Common myeloid progenitor, CD34-positive (primary cell): Measurements from ENCODE around the gene EDEM2.

Experiments used
- CTCF ChIA-PET: fragments of 350-600 bp; sonication (Branson Sonifier 250); formaldehyde crosslinking; loops from one replicate; lab custom pipeline; 2021; ENCODE audit warnings: antibody characterized with exemption; lab: Charles Lee
- POLR2A ChIA-PET: fragments of 350-600 bp; sonication (Branson Sonifier 250); formaldehyde crosslinking; loops from one replicate; lab custom pipeline; 2021; ENCODE audit warnings: antibody characterized with exemption; lab: Charles Lee
- DNase-seq, 3 donors: peaks; one replicate each; pipeline versions ENCODE4 v3.0.0 to v3.0.0-alpha.2; 2013
- H3K27ac ChIP-seq, 2 experiments: 1 replicate in 1 of 2; 2 replicates in 1 of 2; pipeline ENCODE4 v1.7.0; 2013; ENCODE audit warnings: inconsistent platforms in 2 of 2, low read length in 2 of 2, mild to moderate bottlenecking in 2 of 2, low read depth in 1 of 2, moderate library complexity in 1 of 2; ENCODE audit not compliant: severe bottlenecking in 2 of 2, insufficient read depth in 1 of 2, poor library complexity in 1 of 2
- H3K27me3 ChIP-seq, 5 experiments: replicated peaks in 2 of 5; 1 replicate in 3 of 5; 2 replicates in 2 of 5; pipeline versions ENCODE4 v1.6.1 to v1.7.0; 2013; ENCODE audit warnings: low read length in 4 of 5, mild to moderate bottlenecking in 2 of 5, moderate library complexity in 2 of 5, inconsistent platforms in 1 of 5; ENCODE audit not compliant: insufficient read depth in 5 of 5, control insufficient read depth in 4 of 5
- H3K36me3 ChIP-seq, 4 experiments: 1 replicate in 2 of 4; 2 replicates in 2 of 4; pipeline versions ENCODE4 v1.6.1 to v1.7.0; 2013; ENCODE audit warnings: low read length in 3 of 4, control low read depth in 1 of 4, mild to moderate bottlenecking in 1 of 4; ENCODE audit not compliant: control insufficient read depth in 4 of 4, insufficient read depth in 4 of 4
- H3K4me1 ChIP-seq, 4 experiments: 1 replicate in 3 of 4; 2 replicates in 1 of 4; pipeline versions ENCODE4 v1.6.1 to v1.7.1; 2013; ENCODE audit warnings: low read length in 3 of 4, mild to moderate bottlenecking in 3 of 4, control low read depth in 1 of 4, inconsistent platforms in 1 of 4, moderate library complexity in 1 of 4; ENCODE audit not compliant: control insufficient read depth in 4 of 4, insufficient read depth in 4 of 4; ENCODE audit errors: control extremely low read depth in 1 of 4
- H3K4me3 ChIP-seq, 7 experiments: 1 replicate in 4 of 7; 2 replicates in 3 of 7; pipeline versions ENCODE4 v1.5.1 to v1.7.0; 2013; ENCODE audit warnings: mild to moderate bottlenecking in 7 of 7, low read length in 6 of 7, moderate library complexity in 6 of 7, inconsistent platforms in 2 of 7, low read depth in 2 of 7, control low read depth in 1 of 7; ENCODE audit not compliant: insufficient read depth in 4 of 7, control insufficient read depth in 1 of 7; ENCODE audit errors: extremely low read depth in 1 of 7
- H3K9me3 ChIP-seq, 5 experiments: 1 replicate in 4 of 5; 2 replicates in 1 of 5; pipeline versions ENCODE4 v1.6.1 to v1.7.1; 2013; ENCODE audit warnings: low read length in 4 of 5, mild to moderate bottlenecking in 2 of 5, inconsistent platforms in 1 of 5, low read depth in 1 of 5, moderate library complexity in 1 of 5; ENCODE audit not compliant: control insufficient read depth in 4 of 5, insufficient read depth in 2 of 5; ENCODE audit errors: control extremely low read depth in 1 of 5
- WGBS: methylation state at CpG from one replicate; pipeline ENCODE4 v1.1.5; 2013; ENCODE audit not compliant: insufficient coverage; 5-methylcytosine and 5-hydroxymethylcytosine counted together

EDEM2 gene

GRCh38 chr20:35133735-35134134 lies 13.4 kb downstream of the EDEM2 start:
- Histone ChIP-seq H3K36me3 (peaks cover 32 to 80% (median 50%) of the 10 kb centered on the region in 4 experiments), H3K4me1 (no peaks in the 10 kb centered on the region), H3K27ac (no peak overlapping the region), H3K9me3 (no peaks in the 10 kb centered on the region), H3K27me3 (no peaks in the 10 kb centered on the region), H3K4me3 (no peak overlapping the region)
- no peak for DNase-seq
- WGBS: 89% methylated on average over 5 of the region's 5 CpGs
- POLR2A ChIA-PET: no interaction called here
- CTCF ChIA-PET: interaction anchor here (0.7 to 1.6 kb wide), 4 partner anchors 12 to 75 kb away, joined by 3 to 5 read pairs (median 3); no protein-coding TSS in a partner anchor

- WGBS: 100% methylated on average over 3 of the region's 5 CpGs
- CTCF ChIA-PET: interaction anchor here (0.8 to 1.6 kb wide), 3 partner anchors 32 to 76 kb away, joined by 3 read pairs; no protein-coding TSS in a partner anchor
Observed at GRCh38 chr20:35133031-35133430, 14.1 kb downstream of the EDEM2 start.

GRCh38 chr20:35131934-35132333 lies 15.2 kb downstream of the EDEM2 start:
- Histone ChIP-seq H3K9me3 (no peaks in the 10 kb centered on the region), H3K27ac (no peak overlapping the region), H3K4me1 (no peaks in the 10 kb centered on the region), H3K36me3 (peaks cover 30 to 71% (median 46%) of the 10 kb centered on the region in 4 experiments), H3K4me3 (no peak overlapping the region), H3K27me3 (no peaks in the 10 kb centered on the region)
- DNase-seq: no peak
- CTCF ChIA-PET: no interaction called here
- POLR2A ChIA-PET: no interaction called here
- WGBS: 100% methylated on average over 1 of the region's 4 CpGs

More at GRCh38 chr20:35133031-35133430, 14.1 kb downstream of the EDEM2 start:
- DNase-seq: no peak
- no peaks in the 10 kb centered on the region for H3K27me3 ChIP-seq
- H3K36me3 ChIP-seq: peaks cover 32 to 74% (median 49%) of the 10 kb centered on the region in 4 experiments
- H3K4me1 ChIP-seq: no peaks in the 10 kb centered on the region
- POLR2A ChIA-PET: interaction anchor here (0.5 kb wide), 1 partner anchor 12 kb away, joined by 3 read pairs; no protein-coding TSS in a partner anchor
- no peak overlapping the region for H3K27ac ChIP-seq
- H3K9me3 ChIP-seq: no peaks in the 10 kb centered on the region
- H3K4me3 ChIP-seq: no peak overlapping the region

- WGBS: no CpG with 5 or more reads among the region's 2 CpGs
- H3K4me3 ChIP-seq: no peak overlapping the region
- no peaks in the 10 kb centered on the region for H3K9me3 ChIP-seq
- POLR2A ChIA-PET: no interaction called here
- no peak overlapping the region for H3K27ac ChIP-seq
- peaks cover 32 to 68% (median 43%) of the 10 kb centered on the region in 4 experiments for H3K36me3 ChIP-seq
- no peaks in the 10 kb centered on the region for H3K4me1 ChIP-seq
- DNase-seq: no peak
- CTCF ChIA-PET: interaction anchor here (1.2 kb wide), 1 partner anchor 15 kb away, joined by 3 read pairs; no protein-coding TSS in a partner anchor
- no peaks in the 10 kb centered on the region for H3K27me3 ChIP-seq
Observed at GRCh38 chr20:35129647-35130069, 17.5 kb downstream of the EDEM2 start.

GRCh38 chr20:35125753-35126152 lies 21.4 kb downstream of the EDEM2 start:
- H3K27me3 ChIP-seq: no peaks in the 10 kb centered on the region
- no peak overlapping the region for H3K4me3 ChIP-seq
- H3K36me3 ChIP-seq: peaks cover 25 to 70% (median 47%) of the 10 kb centered on the region in 4 experiments
- no peak for DNase-seq
- no peaks in the 10 kb centered on the region for H3K9me3 ChIP-seq
- no peak overlapping the region for H3K27ac ChIP-seq
- CTCF ChIA-PET: interaction anchor here (0.7 kb wide), 1 partner anchor 297 kb away, joined by 4 read pairs; no protein-coding TSS in a partner anchor
- POLR2A ChIA-PET: no interaction called here
- 88% methylated on average over 4 of the region's 5 CpGs for WGBS
- peaks cover 0 to 3% (median 0%) of the 10 kb centered on the region in 4 experiments for H3K4me1 ChIP-seq

GRCh38 chr20:35122756-35123405 lies 24.3 kb downstream of the EDEM2 start:
- 82% methylated on average over 5 of the region's 5 CpGs for WGBS
- POLR2A ChIA-PET: no interaction called here
- DNase-seq: no peak
- peaks cover 0 to 3% (median 0%) of the 10 kb centered on the region in 4 experiments for H3K4me1 ChIP-seq
- H3K4me3 ChIP-seq: no peak overlapping the region
- H3K27ac ChIP-seq: no peak overlapping the region
- no peaks in the 10 kb centered on the region for H3K9me3 ChIP-seq
- CTCF ChIA-PET: interaction anchor here (0.6 to 1.4 kb wide), 4 partner anchors 15 to 68 kb away, joined by 3 to 4 read pairs (median 4); no protein-coding TSS in a partner anchor
- no peaks in the 10 kb centered on the region for H3K27me3 ChIP-seq
- H3K36me3 ChIP-seq: peaks cover 30 to 82% (median 58%) of the 10 kb centered on the region in 4 experiments

GRCh38 chr20:35121186-35121585 lies 25.9 kb downstream of the EDEM2 start:
- POLR2A ChIA-PET: interaction anchor here (0.7 kb wide), 1 partner anchor 12 kb away, joined by 3 read pairs; no protein-coding TSS in a partner anchor
- 98% methylated on average over 7 of the region's 7 CpGs for WGBS
- no peak for DNase-seq

More at GRCh38 chr20:35121186-35121585, 25.9 kb downstream of the EDEM2 start:
- no peak overlapping the region for H3K27ac ChIP-seq
- H3K9me3 ChIP-seq: no peaks in the 10 kb centered on the region
- CTCF ChIA-PET: interaction anchor here (3.6 kb wide), 1 partner anchor 24 kb away, joined by 13 read pairs; no protein-coding TSS in a partner anchor
- no peak overlapping the region for H3K4me3 ChIP-seq
- no peaks in the 10 kb centered on the region for H3K27me3 ChIP-seq
- H3K36me3 ChIP-seq: peaks cover 31 to 79% (median 56%) of the 10 kb centered on the region in 4 experiments
- H3K4me1 ChIP-seq: peaks cover 2 to 8% (median 5%) of the 10 kb centered on the region in 4 experiments
